ENCODE measurements around the gene STPG1. TPM values are rescaled to one million over a fixed set of nuclear protein-coding genes. Genes with fewer than 3 reads are reported as not detected.

STPG1 gene
- total RNA-seq, 2 donors from 2014 or later, result 13.6 to 18.4 TPM

DNA sequence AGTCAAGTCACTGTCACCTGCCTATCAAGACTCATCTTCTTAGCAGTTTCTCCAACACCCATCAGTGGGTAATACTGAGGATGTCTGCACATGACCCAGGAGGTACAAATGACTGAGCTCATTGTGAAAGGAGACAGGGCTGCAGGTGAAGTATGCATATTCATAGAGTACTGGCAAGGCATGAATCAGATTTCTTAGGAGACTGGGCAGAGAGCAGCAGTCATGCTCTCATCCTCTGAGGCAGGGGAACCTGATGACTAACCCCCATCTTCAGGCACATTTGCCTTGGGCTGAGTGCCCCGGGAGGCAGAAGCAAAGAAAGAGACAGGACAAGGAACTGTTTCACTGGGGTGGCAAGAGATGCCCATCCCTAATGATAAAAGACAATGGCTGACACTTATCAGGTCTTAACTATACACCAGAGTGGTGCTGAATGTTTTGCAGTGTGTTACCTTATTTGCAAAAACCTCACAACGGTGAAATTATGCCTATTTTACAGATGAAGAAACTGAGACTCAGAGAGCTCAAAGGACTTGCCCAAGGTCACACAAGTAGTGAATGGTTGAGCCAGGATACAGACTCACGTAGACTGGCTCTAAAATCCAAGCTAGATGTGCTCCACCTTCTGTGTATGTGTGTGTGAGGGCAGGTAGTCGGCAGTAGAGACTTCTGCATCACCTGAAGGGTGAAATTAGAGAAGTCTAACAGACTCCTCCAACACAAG, 103.7 kb downstream of the STPG1 start:
- TF ChIP-seq CTCF (IDR thresholded peaks at IDR 0.05), result no peak
- H3K36me3 ChIP-seq, result no peaks in the 10 kb centered on the region
- no peak overlapping the region for H3K9ac ChIP-seq (ENCODE audit: low read depth in 2 of 2, low read length in 2 of 2)
- no peaks in the 10 kb centered on the region for H3K27me3 ChIP-seq
- no peaks in the 10 kb centered on the region for H3K4me1 ChIP-seq
- no peak overlapping the region for H3K27ac ChIP-seq
- H3K4me3 ChIP-seq, result no peak overlapping the region
- intact Hi-C loops (cut with DNase I), result loop anchor here (10.0 kb wide), 1 partner anchor 105 kb away; no protein-coding TSS in a partner anchor
- H3K9me3 ChIP-seq, result no peaks in the 10 kb centered on the region
- DNase-seq, result no peak

GRCh38 chr1:24308365-24309015, 105.1 kb downstream of the STPG1 start:
- intact Hi-C loops (cut with DNase I), result loop anchor here (10.0 kb wide), 1 partner anchor 104 kb away; no protein-coding TSS in a partner anchor
- TF ChIP-seq CTCF (IDR thresholded peaks at IDR 0.05), result no peak

More at GRCh38 chr1:24308365-24309015, 105.1 kb downstream of the STPG1 start:
- DNase-seq, result no peak
- Histone ChIP-seq H3K4me1 (no peaks in the 10 kb centered on the region), H3K9ac (ENCODE audit: low read depth in 2 of 2, low read length in 2 of 2) (no peak overlapping the region), H3K36me3 (no peaks in the 10 kb centered on the region), H3K9me3 (no peaks in the 10 kb centered on the region), H3K27me3 (no peaks in the 10 kb centered on the region), H3K27ac (no peak overlapping the region), H3K4me3 (no peak overlapping the region)

Other genes starting within 250 kb of the STPG1 start
- gene IFNLR1, start 226.5 kb downstream of the STPG1 start, total RNA-seq, result 10 to 100 TPM in 1 of 2 donors, 1 to 10 TPM in 1; 7.9 to 16.8 TPM
- 1 to 10 TPM in 1 of 2 donors, under 1 TPM in 1; 0.64 to 1.5 TPM for gene GRHL3, start 94.4 kb downstream of the STPG1 start, total RNA-seq
- gene NIPAL3, start 2.0 kb upstream of the STPG1 start, total RNA-seq, result 10 to 100 TPM; 41.3 to 45.2 TPM
- 10 to 100 TPM; 12.6 to 15.1 TPM for gene RCAN3, start 89.1 kb upstream of the STPG1 start, total RNA-seq
- gene NCMAP, start 142.3 kb upstream of the STPG1 start, total RNA-seq, result 1 to 10 TPM in 1 of 2 donors, under 1 TPM in 1; 0.72 to 2.7 TPM
- gene SRRM1, start 229.5 kb upstream of the STPG1 start, total RNA-seq, result 100 to 1,000 TPM; 110 to 147 TPM